Measurements from ENCODE around the gene FEN1. TPM values are rescaled to one million over a fixed set of nuclear protein-coding genes. Genes with fewer than 3 reads are reported as not detected.

FEN1 gene
- total RNA-seq, 1 donor from 2014 or later = 5.4 TPM

GRCh38 chr11:61765550-61766253, 27.0 kb upstream of the FEN1 start:
- Histone ChIP-seq H3K4me3 (no peak overlapping the region), H3K36me3 (no peaks in the 10 kb centered on the region), H3K27ac (peak overlapping the region; percentile 36), H3K4me1 (no peaks in the 10 kb centered on the region), H3K9me3 (no peaks in the 10 kb centered on the region), H3K27me3 (ENCODE audit: low read depth) (peaks cover 10% of the 10 kb centered on the region)
- ATAC-seq (no peak), DNase-seq (no peak)
- TF ChIP-seq CTCF (IDR thresholded peaks at IDR 0.05) = no peak
- intact Hi-C loops (cut with DNase I) = no loop called here

- peak; percentile 69 for DNase-seq
- H3K27ac ChIP-seq = peak overlapping the region; percentile 18
Observed at GRCh38 chr11:61766353-61766841, 26.3 kb upstream of the FEN1 start.

GRCh38 chr11:61768376-61769076, 24.2 kb upstream of the FEN1 start:
- H3K4me3 ChIP-seq = no peak overlapping the region
- ATAC-seq = no peak
- no peaks in the 10 kb centered on the region for H3K27me3 ChIP-seq (ENCODE audit: low read depth)
- DNase-seq = no peak
- H3K4me1 ChIP-seq = no peaks in the 10 kb centered on the region
- H3K27ac ChIP-seq = peak overlapping the region; percentile 53
- H3K36me3 ChIP-seq = no peaks in the 10 kb centered on the region
- H3K9me3 ChIP-seq = no peaks in the 10 kb centered on the region
- TF ChIP-seq CTCF (IDR thresholded peaks at IDR 0.05) = no peak
- intact Hi-C loops (cut with DNase I) = no loop called here

More at GRCh38 chr11:61766353-61766841, 26.3 kb upstream of the FEN1 start:
- H3K4me3 ChIP-seq = no peak overlapping the region
- H3K36me3 ChIP-seq = no peaks in the 10 kb centered on the region
- no peak for TF ChIP-seq CTCF (IDR thresholded peaks at IDR 0.05)
- no peaks in the 10 kb centered on the region for H3K9me3 ChIP-seq
- peaks cover 10% of the 10 kb centered on the region for H3K27me3 ChIP-seq (ENCODE audit: low read depth)
- H3K4me1 ChIP-seq = no peaks in the 10 kb centered on the region
- ATAC-seq = peak; percentile 9 to 63
- intact Hi-C loops (cut with DNase I) = no loop called here

GRCh38 chr11:61769169-61769920, 23.4 kb upstream of the FEN1 start:
- intact Hi-C loops (cut with DNase I) = no loop called here
- Histone ChIP-seq H3K27ac (peak overlapping the region; percentile 53), H3K27me3 (ENCODE audit: low read depth) (no peaks in the 10 kb centered on the region), H3K9me3 (no peaks in the 10 kb centered on the region), H3K36me3 (no peaks in the 10 kb centered on the region), H3K4me1 (no peaks in the 10 kb centered on the region), H3K4me3 (peak overlapping the region; percentile 3)
- ATAC-seq (peak; percentile 68 to 71), DNase-seq (peak; percentile 67)
- peak; percentile 25 for TF ChIP-seq CTCF (IDR thresholded peaks at IDR 0.05)

- intact Hi-C loops (cut with DNase I) = no loop called here
- no peak for DNase-seq
Observed at GRCh38 chr11:61769946-61770683, 22.6 kb upstream of the FEN1 start.

More at GRCh38 chr11:61769946-61770683, 22.6 kb upstream of the FEN1 start:
- Histone ChIP-seq H3K27ac (peak overlapping the region; percentile 53), H3K4me3 (peak overlapping the region; percentile 3), H3K36me3 (no peaks in the 10 kb centered on the region), H3K4me1 (no peaks in the 10 kb centered on the region), H3K27me3 (ENCODE audit: low read depth) (no peaks in the 10 kb centered on the region), H3K9me3 (no peaks in the 10 kb centered on the region)
- TF ChIP-seq CTCF (IDR thresholded peaks at IDR 0.05) = no peak
- no peak for ATAC-seq

All from lower lobe of right lung (tissue), 2 donors.